SK-N-MC (cell line): ENCODE data around the gene NEUROD4.

ENCODE experiments used
- EZH2 ChIP-seq: fragments of 200-600 bp; sonication (generic); IDR thresholded peaks from one replicate; pipeline ENCODE4 v1.6.1; 2017; ENCODE audit warnings: antibody characterized with exemption
- POLR2AphosphoS5 ChIP-seq: IDR thresholded peaks from 2 replicates; pipeline ENCODE4 v1.6.1; 2012; ENCODE audit warnings: mild to moderate bottlenecking, low read depth, low read length, borderline replicate concordance

DNA sequence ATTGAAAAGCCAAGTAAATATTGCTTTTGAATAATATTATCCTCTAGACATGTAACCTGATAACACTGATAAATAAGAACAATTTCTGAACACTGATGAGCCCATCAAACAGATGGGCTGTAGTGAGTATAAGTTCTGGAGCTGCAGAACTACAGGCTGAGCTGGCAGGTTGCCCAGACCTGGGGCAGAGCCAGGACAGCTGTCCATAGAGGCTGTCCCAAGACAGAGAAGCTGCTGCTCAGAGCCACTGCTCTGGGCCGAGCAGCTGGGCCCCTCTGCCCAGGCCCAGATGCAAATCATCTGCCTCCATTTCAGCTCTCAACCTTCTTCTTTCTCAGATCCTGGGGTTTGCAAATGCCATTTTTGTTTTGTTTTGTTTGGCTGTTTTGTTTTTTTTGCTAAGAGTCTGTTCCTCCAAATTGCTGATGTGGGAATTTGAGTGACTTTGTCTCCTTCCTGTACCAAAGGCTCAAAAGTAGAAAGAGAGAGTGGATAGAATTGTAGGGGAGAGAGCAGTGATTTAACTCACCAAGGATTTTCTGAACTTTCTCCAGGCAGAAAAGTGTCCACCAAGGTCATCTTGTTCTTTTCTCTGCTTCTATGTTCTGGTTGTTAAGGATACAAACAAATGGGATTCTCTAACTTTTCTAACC, 31.2 kb upstream of the NEUROD4 start:
- TF ChIP-seq POLR2AphosphoS5 (no peak), EZH2 (no peak)
